Suprapubic skin (tissue), 4 donors: Measurements from ENCODE around the gene ARHGAP31.

Experiments
- CTCF ChIP-seq, 2 donors: fragments of 200-600 bp in 1 of 2; fragments of 450-650 bp in 1 of 2; sonication (generic) in 1 of 2; IDR thresholded peaks; one replicate each; pipeline ENCODE4 v1.5.1; 2016 to 2019; ENCODE audit warnings: antibody characterized with exemption in 2 of 2, mild to moderate bottlenecking in 1 of 2, moderate library complexity in 1 of 2
- EP300 ChIP-seq: sonication (generic); formaldehyde crosslinking; IDR thresholded peaks from one replicate; pipeline ENCODE4 v1.6.1; 2017; ENCODE audit warnings: antibody characterized with exemption
- POLR2A ChIP-seq, 2 donors: fragments of 450-650 bp; IDR thresholded peaks; one replicate each; pipeline ENCODE4 v1.6.1; 2017; ENCODE audit warnings: antibody characterized with exemption in 2 of 2, mild to moderate bottlenecking in 2 of 2, moderate library complexity in 2 of 2
- POLR2AphosphoS5 ChIP-seq, 3 donors: sonication (generic); formaldehyde crosslinking; IDR thresholded peaks; one replicate each; pipeline ENCODE4 v1.6.1; 2017; ENCODE audit warnings: antibody characterized with exemption in 3 of 3

GRCh38 chr3:119469418-119470189 lies 175.4 kb downstream of the ARHGAP31 start:
- TF ChIP-seq EP300: no peak
- no peak for TF ChIP-seq CTCF (IDR thresholded peaks at IDR 0.05)
- no peak for TF ChIP-seq POLR2A (IDR thresholded peaks at IDR 0.05)
- no peak for TF ChIP-seq POLR2AphosphoS5 (IDR thresholded peaks at IDR 0.05)
